ENCODE data around the gene CEBPB.

Gene CEBPB

GRCh38 chr20:50214226-50215024 lies 23.8 kb downstream of the CEBPB start:
- Histone ChIP-seq H3K4me3 (ENCODE audit: low read depth, low read length) (no peak overlapping the region), H3K4me2 (ENCODE audit: low read length) (no peak overlapping the region), H3K79me2 (no peaks in the 10 kb centered on the region), H3K4me1 (no peaks in the 10 kb centered on the region), H3K9ac (no peak overlapping the region), H3K27me3 (ENCODE audit: control insufficient read depth, insufficient read depth, low read length) (no peaks in the 10 kb centered on the region), H3K27ac (no peak overlapping the region), H2AFZ (no peak overlapping the region), H3K36me3 (ENCODE audit: control insufficient read depth, insufficient read depth, low read length) (no peaks in the 10 kb centered on the region), H3K9me3 (ENCODE audit: control insufficient read depth, low read length) (no peaks in the 10 kb centered on the region)
- no peak for TF ChIP-seq CTCF (IDR thresholded peaks at IDR 0.05)

GRCh38 chr20:50215101-50215690 lies 24.6 kb downstream of the CEBPB start:
- Histone ChIP-seq H3K4me2 (ENCODE audit: low read length) (no peak overlapping the region), H3K9me3 (ENCODE audit: control insufficient read depth, low read length) (no peaks in the 10 kb centered on the region), H3K4me3 (ENCODE audit: low read depth, low read length) (no peak overlapping the region), H3K9ac (no peak overlapping the region), H3K27me3 (ENCODE audit: control insufficient read depth, insufficient read depth, low read length) (no peaks in the 10 kb centered on the region), H3K27ac (no peak overlapping the region), H3K4me1 (no peaks in the 10 kb centered on the region), H3K36me3 (ENCODE audit: control insufficient read depth, insufficient read depth, low read length) (no peaks in the 10 kb centered on the region), H3K79me2 (no peaks in the 10 kb centered on the region), H2AFZ (no peak overlapping the region)
- TF ChIP-seq CTCF (IDR thresholded peaks at IDR 0.05) = no peak

GRCh38 chr20:50215926-50216325 lies 25.3 kb downstream of the CEBPB start:
- Histone ChIP-seq H3K9me3 (ENCODE audit: control insufficient read depth, low read length) (no peaks in the 10 kb centered on the region), H2AFZ (no peak overlapping the region), H3K79me2 (no peaks in the 10 kb centered on the region), H3K4me2 (ENCODE audit: low read length) (no peak overlapping the region), H3K27me3 (ENCODE audit: control insufficient read depth, insufficient read depth, low read length) (no peaks in the 10 kb centered on the region), H3K36me3 (ENCODE audit: control insufficient read depth, insufficient read depth, low read length) (no peaks in the 10 kb centered on the region), H3K27ac (no peak overlapping the region), H3K4me1 (no peaks in the 10 kb centered on the region), H3K4me3 (ENCODE audit: low read depth, low read length) (no peak overlapping the region), H3K9ac (no peak overlapping the region)
- no peak for TF ChIP-seq CTCF (IDR thresholded peaks at IDR 0.05)

- Histone ChIP-seq H3K9me3 (ENCODE audit: control insufficient read depth, low read length) (no peaks in the 10 kb centered on the region), H3K79me2 (no peaks in the 10 kb centered on the region), H3K36me3 (ENCODE audit: control insufficient read depth, insufficient read depth, low read length) (no peaks in the 10 kb centered on the region), H3K4me1 (no peaks in the 10 kb centered on the region), H3K27me3 (ENCODE audit: control insufficient read depth, insufficient read depth, low read length) (no peaks in the 10 kb centered on the region), H2AFZ (no peak overlapping the region), H3K27ac (no peak overlapping the region), H3K9ac (no peak overlapping the region), H3K4me3 (ENCODE audit: low read depth, low read length) (no peak overlapping the region), H3K4me2 (ENCODE audit: low read length) (no peak overlapping the region)
- no peak for TF ChIP-seq CTCF (IDR thresholded peaks at IDR 0.05)
These were observed 26.0 kb downstream of the CEBPB start for GRCh38 chr20:50216543-50217206.

All from parathyroid adenoma (tissue), 2 donors.